Measurements from ENCODE around the gene PALM3. TPM values are rescaled to one million over a fixed set of nuclear protein-coding genes. Genes with fewer than 3 reads are reported as not detected.

PALM3 gene
- total RNA-seq, 2 donors from 2014 or later: not detected

GRCh38 chr19:14101003-14101545 lies 39.2 kb upstream of the PALM3 start:
- Histone ChIP-seq H3K36me3 (peaks cover 52% of the 10 kb centered on the region), H3K4me1 (ENCODE audit: control insufficient read depth in 1 of 2, low read depth in 2 of 2) (no peaks in the 10 kb centered on the region), H3K27me3 (replicated peaks; ENCODE audit: insufficient read depth) (no peaks in the 10 kb centered on the region), H3K27ac (no peak overlapping the region), H3K9me3 (no peaks in the 10 kb centered on the region), H3K4me3 (no peak overlapping the region)
- ATAC-seq (ENCODE audit: insufficient number of reproducible peaks, low FRiP score, low read depth): no peak
- no peak for TF ChIP-seq CTCF (IDR thresholded peaks at IDR 0.05)
- DNase-seq (ENCODE audit: low spot score): no peak

DNA sequence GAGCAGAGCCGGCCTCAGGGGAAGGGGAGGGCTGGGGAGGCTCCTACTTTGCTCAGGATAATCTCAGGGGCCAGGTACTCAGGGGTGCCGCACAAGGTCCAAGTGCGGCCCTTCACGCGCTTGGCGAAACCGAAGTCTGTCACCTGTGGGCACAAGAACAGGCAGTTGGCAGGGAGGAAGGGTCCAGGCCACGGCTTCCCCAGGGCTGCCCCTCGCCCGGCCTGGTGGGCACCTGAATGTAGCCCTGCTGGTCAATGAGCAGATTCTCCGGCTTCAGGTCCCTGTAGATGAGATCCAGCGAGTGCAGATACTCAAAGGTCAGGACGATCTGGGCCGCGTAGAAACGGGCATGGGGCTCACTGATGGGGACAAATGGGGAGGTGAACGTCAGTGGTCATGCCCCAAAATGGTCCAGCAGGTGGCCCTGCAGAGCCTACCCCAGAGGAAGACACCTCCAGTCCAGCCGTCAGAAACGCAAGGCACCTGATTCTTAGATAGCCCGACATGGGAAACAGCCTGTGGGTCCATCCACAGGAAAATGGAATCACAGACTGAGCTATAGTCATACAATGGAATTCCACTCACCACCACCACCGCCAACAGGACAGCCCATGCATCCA lies 35.8 kb upstream of the PALM3 start:
- peaks cover 7% of the 10 kb centered on the region for H3K9me3 ChIP-seq
- H3K4me3 ChIP-seq: no peak overlapping the region
- peaks cover 44% of the 10 kb centered on the region for H3K36me3 ChIP-seq
- no peaks in the 10 kb centered on the region for H3K4me1 ChIP-seq (ENCODE audit: control insufficient read depth in 1 of 2, low read depth in 2 of 2)
- no peaks in the 10 kb centered on the region for H3K27me3 ChIP-seq (replicated peaks; ENCODE audit: insufficient read depth)
- H3K27ac ChIP-seq: no peak overlapping the region
- DNase-seq (ENCODE audit: low spot score) (no peak), ATAC-seq (ENCODE audit: insufficient number of reproducible peaks, low FRiP score, low read depth) (no peak)
- no peak for TF ChIP-seq CTCF (IDR thresholded peaks at IDR 0.05)

- Histone ChIP-seq H3K27me3 (replicated peaks; ENCODE audit: insufficient read depth) (no peaks in the 10 kb centered on the region), H3K9me3 (peaks cover 7% of the 10 kb centered on the region), H3K36me3 (peaks cover 34% of the 10 kb centered on the region), H3K4me1 (ENCODE audit: control insufficient read depth in 1 of 2, low read depth in 2 of 2) (peaks cover 3 to 8% of the 10 kb centered on the region in 2 donors), H3K4me3 (no peak overlapping the region), H3K27ac (no peak overlapping the region)
- TF ChIP-seq CTCF (IDR thresholded peaks at IDR 0.05): no peak
- DNase-seq (ENCODE audit: low spot score): no peak
- ATAC-seq (ENCODE audit: insufficient number of reproducible peaks, low FRiP score, low read depth): no peak
Measured at GRCh38 chr19:14096272-14096992, 34.6 kb upstream of the PALM3 start.

DNA sequence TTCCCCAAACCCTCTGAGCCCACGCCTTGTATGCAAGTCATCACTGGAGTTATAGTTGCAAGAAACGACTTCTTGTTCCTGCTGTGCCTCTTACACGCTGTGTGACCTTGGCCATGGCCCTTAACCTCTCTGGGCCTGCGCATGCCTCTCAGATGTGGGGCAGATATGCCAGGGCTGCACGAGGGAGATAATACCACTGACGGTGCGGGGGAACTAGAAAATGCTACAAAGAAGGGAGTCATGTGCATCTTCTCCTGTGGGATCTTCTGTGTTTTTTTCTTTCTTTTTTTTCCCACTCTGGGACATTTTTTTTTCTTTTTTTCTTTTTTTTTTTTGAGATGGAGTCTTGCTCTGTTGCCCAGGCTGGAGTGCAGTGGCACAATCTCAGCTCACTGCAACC lies 33.0 kb upstream of the PALM3 start:
- H3K4me1 ChIP-seq (ENCODE audit: control insufficient read depth in 1 of 2, low read depth in 2 of 2): peaks cover 3 to 8% of the 10 kb centered on the region in 2 donors
- no peak overlapping the region for H3K4me3 ChIP-seq
- H3K9me3 ChIP-seq: peaks cover 7% of the 10 kb centered on the region
- peaks cover 23% of the 10 kb centered on the region for H3K36me3 ChIP-seq
- TF ChIP-seq CTCF (IDR thresholded peaks at IDR 0.05): no peak
- DNase-seq (ENCODE audit: low spot score): no peak
- no peak overlapping the region for H3K27ac ChIP-seq
- H3K27me3 ChIP-seq (replicated peaks; ENCODE audit: insufficient read depth): no peaks in the 10 kb centered on the region
- ATAC-seq (ENCODE audit: insufficient number of reproducible peaks, low FRiP score, low read depth): no peak

GRCh38 chr19:14093117-14093823 lies 31.4 kb upstream of the PALM3 start:
- Histone ChIP-seq H3K4me1 (ENCODE audit: control insufficient read depth in 1 of 2, low read depth in 2 of 2) (peaks cover 3 to 20% of the 10 kb centered on the region in 2 donors), H3K9me3 (peaks cover 7% of the 10 kb centered on the region), H3K36me3 (peaks cover 28% of the 10 kb centered on the region), H3K27me3 (replicated peaks; ENCODE audit: insufficient read depth) (no peaks in the 10 kb centered on the region), H3K4me3 (no peak overlapping the region), H3K27ac (no peak overlapping the region)
- DNase-seq (ENCODE audit: low spot score) (no peak), ATAC-seq (ENCODE audit: insufficient number of reproducible peaks, low FRiP score, low read depth) (no peak)
- TF ChIP-seq CTCF (IDR thresholded peaks at IDR 0.05): no peak

Measured in thoracic aorta (tissue), 2 donors.